ENCODE data around the gene RPL27A.

The RPL27A gene

GRCh38 chr11:8681837-8682302, 722 bp upstream of the RPL27A start:
- Histone ChIP-seq H3K27me3 (ENCODE audit: insufficient read depth, low read length) (no peaks in the 10 kb centered on the region), H3K14ac (ENCODE audit: low read length) (peak overlapping the region; percentile 89), H4K12ac (ENCODE audit: low read depth, low read length) (peak overlapping the region; percentile 94), H3K27ac (ENCODE audit: low read depth, low read length) (peak overlapping the region; percentile 88), H3K79me1 (ENCODE audit: low read length) (peaks cover 14% of the 10 kb centered on the region), H3K4me3 (ENCODE audit: low read depth, low read length) (peak overlapping the region; percentile 92), H4K91ac (ENCODE audit: low read depth, low read length) (peak overlapping the region; percentile 86), H3K36me3 (ENCODE audit: control insufficient read depth in 1 of 2, insufficient read depth in 2 of 2, low read length in 2 of 2) (peaks cover 15 to 30% of the 10 kb centered on the region in 2 experiments), H3K9ac (ENCODE audit: low read length) (peak overlapping the region; percentile 96), H3K9me3 (ENCODE audit: insufficient read depth, low read depth, low read length) (no peaks in the 10 kb centered on the region), H3K4me2 (ENCODE audit: low read length) (peak overlapping the region; percentile 74), H3K79me2 (ENCODE audit: control insufficient read depth, insufficient read depth, low read length, poor library complexity) (peaks cover 18% of the 10 kb centered on the region), H2BK120ac (ENCODE audit: insufficient read depth, low read length, poor library complexity) (peak overlapping the region; percentile 84), H2BK5ac (ENCODE audit: low read depth, low read length, poor library complexity) (peak overlapping the region; percentile 91), H2AFZ (ENCODE audit: insufficient read depth, low read length, poor library complexity) (peak overlapping the region; percentile 89), H3K4me1 (ENCODE audit: control insufficient read depth in 1 of 2, insufficient read depth in 2 of 2, low read length in 2 of 2) (peaks cover 2 to 3% of the 10 kb centered on the region in 2 experiments), H2AK5ac (ENCODE audit: low read length) (peak overlapping the region; percentile 87), H4K8ac (ENCODE audit: low read depth, low read length) (peak overlapping the region; percentile 95), H3K23ac (ENCODE audit: low read length) (no peak overlapping the region), H3K18ac (ENCODE audit: low read length) (peak overlapping the region; percentile 77), H2BK12ac (ENCODE audit: low read length) (no peak overlapping the region), H3K4ac (ENCODE audit: low read depth, low read length) (peak overlapping the region; percentile 81)
- no peak for DNase-seq
- WGBS (ENCODE audit: extremely low coverage, insufficient coverage, insufficient read length), result no CpG with 5 or more reads among the region's 14 CpGs

GRCh38 chr11:8683115-8683807, 669 bp downstream of the RPL27A start:
- Histone ChIP-seq H4K12ac (ENCODE audit: low read depth, low read length) (peak overlapping the region; percentile 81), H2BK5ac (ENCODE audit: low read depth, low read length, poor library complexity) (peak overlapping the region; percentile 77), H3K27me3 (ENCODE audit: insufficient read depth, low read length) (no peaks in the 10 kb centered on the region), H3K36me3 (ENCODE audit: control insufficient read depth in 1 of 2, insufficient read depth in 2 of 2, low read length in 2 of 2) (peaks cover 15 to 30% of the 10 kb centered on the region in 2 experiments), H3K4me2 (ENCODE audit: low read length) (peak overlapping the region; percentile 74), H3K14ac (ENCODE audit: low read length) (peak overlapping the region; percentile 90), H3K79me2 (ENCODE audit: control insufficient read depth, insufficient read depth, low read length, poor library complexity) (peaks cover 18% of the 10 kb centered on the region), H3K4ac (ENCODE audit: low read depth, low read length) (peak overlapping the region; percentile 85), H3K4me1 (ENCODE audit: control insufficient read depth in 1 of 2, insufficient read depth in 2 of 2, low read length in 2 of 2) (peaks cover 7 to 9% of the 10 kb centered on the region in 2 experiments), H2BK12ac (ENCODE audit: low read length) (no peak overlapping the region), H3K79me1 (ENCODE audit: low read length) (peaks cover 14% of the 10 kb centered on the region), H3K27ac (ENCODE audit: low read depth, low read length) (peak overlapping the region; percentile 82), H3K23ac (ENCODE audit: low read length) (peak overlapping the region; percentile 3), H3K4me3 (ENCODE audit: low read depth, low read length) (peak overlapping the region; percentile 92), H3K18ac (ENCODE audit: low read length) (peak overlapping the region; percentile 88), H2BK120ac (ENCODE audit: insufficient read depth, low read length, poor library complexity) (peak overlapping the region; percentile 75), H2AFZ (ENCODE audit: insufficient read depth, low read length, poor library complexity) (peak overlapping the region; percentile 38), H3K9me3 (ENCODE audit: insufficient read depth, low read depth, low read length) (no peaks in the 10 kb centered on the region), H4K8ac (ENCODE audit: low read depth, low read length) (peak overlapping the region; percentile 88), H2AK5ac (ENCODE audit: low read length) (peak overlapping the region; percentile 91), H4K91ac (ENCODE audit: low read depth, low read length) (peak overlapping the region; percentile 94), H3K9ac (ENCODE audit: low read length) (peak overlapping the region; percentile 100)
- DNase-seq, result peak; percentile 5 to 18
- WGBS (ENCODE audit: extremely low coverage, insufficient coverage, insufficient read length), result no CpG with 5 or more reads among the region's 27 CpGs

- no CpG with 5 or more reads among the region's 6 CpGs for WGBS (ENCODE audit: extremely low coverage, insufficient coverage, insufficient read length)
- H3K18ac ChIP-seq (ENCODE audit: low read length), result no peak overlapping the region
- no peak overlapping the region for H4K12ac ChIP-seq (ENCODE audit: low read depth, low read length)
- no peak overlapping the region for H4K91ac ChIP-seq (ENCODE audit: low read depth, low read length)
- peaks cover 20% of the 10 kb centered on the region for H3K79me2 ChIP-seq (ENCODE audit: control insufficient read depth, insufficient read depth, low read length, poor library complexity)
- H3K27ac ChIP-seq (ENCODE audit: low read depth, low read length), result no peak overlapping the region
- H3K79me1 ChIP-seq (ENCODE audit: low read length), result peaks cover 18% of the 10 kb centered on the region
- H4K8ac ChIP-seq (ENCODE audit: low read depth, low read length), result no peak overlapping the region
- no peak overlapping the region for H3K14ac ChIP-seq (ENCODE audit: low read length)
- H3K36me3 ChIP-seq (ENCODE audit: control insufficient read depth in 1 of 2, insufficient read depth in 2 of 2, low read length in 2 of 2), result peaks cover 15 to 27% of the 10 kb centered on the region in 2 experiments
- no peak overlapping the region for H3K4me3 ChIP-seq (ENCODE audit: low read depth, low read length)
- H2BK5ac ChIP-seq (ENCODE audit: low read depth, low read length, poor library complexity), result no peak overlapping the region
- H3K27me3 ChIP-seq (ENCODE audit: insufficient read depth, low read length), result no peaks in the 10 kb centered on the region
- DNase-seq, result no peak
- H3K4ac ChIP-seq (ENCODE audit: low read depth, low read length), result peak overlapping the region; percentile 22
- H2AK5ac ChIP-seq (ENCODE audit: low read length), result no peak overlapping the region
- no peak overlapping the region for H2BK120ac ChIP-seq (ENCODE audit: insufficient read depth, low read length, poor library complexity)
- H3K4me2 ChIP-seq (ENCODE audit: low read length), result no peak overlapping the region
- H3K9me3 ChIP-seq (ENCODE audit: insufficient read depth, low read depth, low read length), result no peaks in the 10 kb centered on the region
- H3K9ac ChIP-seq (ENCODE audit: low read length), result no peak overlapping the region
- H3K4me1 ChIP-seq (ENCODE audit: control insufficient read depth in 1 of 2, insufficient read depth in 2 of 2, low read length in 2 of 2), result peaks cover 8 to 9% of the 10 kb centered on the region in 2 experiments
- no peak overlapping the region for H2AFZ ChIP-seq (ENCODE audit: insufficient read depth, low read length, poor library complexity)
- no peak overlapping the region for H2BK12ac ChIP-seq (ENCODE audit: low read length)
- no peak overlapping the region for H3K23ac ChIP-seq (ENCODE audit: low read length)
These were observed 2.2 kb downstream of the RPL27A start for GRCh38 chr11:8684600-8685290.

- no peak overlapping the region for H3K4ac ChIP-seq (ENCODE audit: low read depth, low read length)
- no peak overlapping the region for H3K18ac ChIP-seq (ENCODE audit: low read length)
- H2AFZ ChIP-seq (ENCODE audit: insufficient read depth, low read length, poor library complexity), result no peak overlapping the region
These were observed 2.7 kb downstream of the RPL27A start for GRCh38 chr11:8685306-8685705.

More at GRCh38 chr11:8685306-8685705, 2.7 kb downstream of the RPL27A start:
- Histone ChIP-seq H2BK120ac (ENCODE audit: insufficient read depth, low read length, poor library complexity) (no peak overlapping the region), H3K9ac (ENCODE audit: low read length) (no peak overlapping the region), H3K27me3 (ENCODE audit: insufficient read depth, low read length) (no peaks in the 10 kb centered on the region), H3K4me2 (ENCODE audit: low read length) (no peak overlapping the region), H4K12ac (ENCODE audit: low read depth, low read length) (no peak overlapping the region), H3K79me2 (ENCODE audit: control insufficient read depth, insufficient read depth, low read length, poor library complexity) (peaks cover 20% of the 10 kb centered on the region), H3K27ac (ENCODE audit: low read depth, low read length) (no peak overlapping the region), H3K36me3 (ENCODE audit: control insufficient read depth in 1 of 2, insufficient read depth in 2 of 2, low read length in 2 of 2) (peaks cover 15 to 27% of the 10 kb centered on the region in 2 experiments), H3K23ac (ENCODE audit: low read length) (no peak overlapping the region), H3K79me1 (ENCODE audit: low read length) (peaks cover 18% of the 10 kb centered on the region), H3K14ac (ENCODE audit: low read length) (no peak overlapping the region), H2BK12ac (ENCODE audit: low read length) (no peak overlapping the region), H4K91ac (ENCODE audit: low read depth, low read length) (no peak overlapping the region), H3K4me3 (ENCODE audit: low read depth, low read length) (no peak overlapping the region), H2AK5ac (ENCODE audit: low read length) (no peak overlapping the region), H3K9me3 (ENCODE audit: insufficient read depth, low read depth, low read length) (no peaks in the 10 kb centered on the region), H4K8ac (ENCODE audit: low read depth, low read length) (no peak overlapping the region), H3K4me1 (ENCODE audit: control insufficient read depth in 1 of 2, insufficient read depth in 2 of 2, low read length in 2 of 2) (peaks cover 8 to 9% of the 10 kb centered on the region in 2 experiments), H2BK5ac (ENCODE audit: low read depth, low read length, poor library complexity) (no peak overlapping the region)
- DNase-seq, result no peak
- WGBS (ENCODE audit: extremely low coverage, insufficient coverage, insufficient read length), result no CpG with 5 or more reads among the region's 7 CpGs
